DOHH2 (cell line): ENCODE data around the gene TAF5L.

ENCODE experiments used
- EZH2phosphoT487 ChIP-seq: fragments of 200-600 bp; sonication (generic); IDR thresholded peaks from 2 replicates; pipeline ENCODE4 v1.6.1; 2017; ENCODE audit warnings: borderline replicate concordance, mild to moderate bottlenecking, antibody characterized with exemption, low read length, moderate library complexity, mixed read lengths
- TF ChIP-seq, protein P1 (sequence below): fragments of 200-600 bp; sonication (generic); IDR thresholded peaks from one replicate; pipeline ENCODE4 v1.5.1; 2014; ENCODE audit warnings: antibody characterized with exemption, mild to moderate bottlenecking, low read depth, low read length; ENCODE audit not compliant: poor library complexity, severe bottlenecking

- TF ChIP-seq, protein P1, sequence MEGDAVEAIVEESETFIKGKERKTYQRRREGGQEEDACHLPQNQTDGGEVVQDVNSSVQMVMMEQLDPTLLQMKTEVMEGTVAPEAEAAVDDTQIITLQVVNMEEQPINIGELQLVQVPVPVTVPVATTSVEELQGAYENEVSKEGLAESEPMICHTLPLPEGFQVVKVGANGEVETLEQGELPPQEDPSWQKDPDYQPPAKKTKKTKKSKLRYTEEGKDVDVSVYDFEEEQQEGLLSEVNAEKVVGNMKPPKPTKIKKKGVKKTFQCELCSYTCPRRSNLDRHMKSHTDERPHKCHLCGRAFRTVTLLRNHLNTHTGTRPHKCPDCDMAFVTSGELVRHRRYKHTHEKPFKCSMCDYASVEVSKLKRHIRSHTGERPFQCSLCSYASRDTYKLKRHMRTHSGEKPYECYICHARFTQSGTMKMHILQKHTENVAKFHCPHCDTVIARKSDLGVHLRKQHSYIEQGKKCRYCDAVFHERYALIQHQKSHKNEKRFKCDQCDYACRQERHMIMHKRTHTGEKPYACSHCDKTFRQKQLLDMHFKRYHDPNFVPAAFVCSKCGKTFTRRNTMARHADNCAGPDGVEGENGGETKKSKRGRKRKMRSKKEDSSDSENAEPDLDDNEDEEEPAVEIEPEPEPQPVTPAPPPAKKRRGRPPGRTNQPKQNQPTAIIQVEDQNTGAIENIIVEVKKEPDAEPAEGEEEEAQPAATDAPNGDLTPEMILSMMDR = no peak
- no peak for TF ChIP-seq EZH2phosphoT487
Observed at GRCh38 chr1:229590119-229590518, 35.8 kb downstream of the TAF5L start.
